Astrocyte of the hippocampus (primary cell): ENCODE results near the gene IGF2BP2.
A peak's percentile ranks its signal among the peaks of the same experiment; 100 is the strongest.
"Not testable (repeated sequence)": the region's sequence is repeated elsewhere in the genome, so short reads cannot be mapped to it uniquely, and the experiment has no call there.

Experiments
- DNase-seq: peaks from one replicate; pipeline ENCODE4 v3.0.0; 2011; ENCODE audit warnings: low read depth, low spot score

IGF2BP2 gene

GRCh38 chr3:185807445-185808068 lies 17.3 kb downstream of the IGF2BP2 start:
- peak; percentile 85 for DNase-seq

GRCh38 chr3:185798831-185799110 lies 26.1 kb downstream of the IGF2BP2 start:
- not testable (repeated sequence) for DNase-seq

GRCh38 chr3:185797993-185798830 lies 26.6 kb downstream of the IGF2BP2 start:
- no peak for DNase-seq

GRCh38 chr3:185797108-185797881 lies 27.5 kb downstream of the IGF2BP2 start:
- no peak for DNase-seq

DNA sequence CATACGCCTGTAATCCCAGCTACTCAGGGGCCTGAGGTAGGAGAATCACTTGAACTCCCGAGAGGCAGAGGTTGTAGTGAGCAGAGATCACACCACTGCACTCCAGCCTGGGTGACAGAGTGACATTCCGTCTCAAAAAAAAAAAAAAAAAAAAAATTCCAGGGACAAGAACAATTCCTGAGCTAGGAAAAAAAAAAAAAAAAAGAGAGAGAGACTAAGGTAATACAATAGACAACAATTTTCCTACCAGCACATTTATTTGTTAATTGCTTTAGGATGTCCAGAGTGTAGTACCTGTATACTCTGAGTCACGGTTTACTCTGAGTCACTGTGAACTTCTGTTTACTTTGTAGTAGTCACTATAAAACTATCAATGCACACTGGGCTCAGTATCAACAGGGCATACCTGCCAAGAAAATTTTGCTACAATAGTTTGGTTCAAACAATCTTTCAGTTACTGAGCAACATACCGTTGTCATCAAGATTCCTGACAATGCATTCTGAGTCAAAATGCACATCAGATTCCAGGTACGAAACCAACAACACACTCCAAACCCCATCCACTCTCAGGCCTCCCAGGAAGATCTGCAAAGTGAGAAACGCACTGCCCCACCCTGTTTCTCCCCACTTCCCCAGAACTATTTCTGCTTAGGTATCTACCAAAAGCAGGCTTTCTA lies 28.3 kb downstream of the IGF2BP2 start:
- peak; percentile 79 for DNase-seq

- DNase-seq = no peak
Observed at GRCh38 chr3:185793381-185793780, 31.5 kb downstream of the IGF2BP2 start.

DNA sequence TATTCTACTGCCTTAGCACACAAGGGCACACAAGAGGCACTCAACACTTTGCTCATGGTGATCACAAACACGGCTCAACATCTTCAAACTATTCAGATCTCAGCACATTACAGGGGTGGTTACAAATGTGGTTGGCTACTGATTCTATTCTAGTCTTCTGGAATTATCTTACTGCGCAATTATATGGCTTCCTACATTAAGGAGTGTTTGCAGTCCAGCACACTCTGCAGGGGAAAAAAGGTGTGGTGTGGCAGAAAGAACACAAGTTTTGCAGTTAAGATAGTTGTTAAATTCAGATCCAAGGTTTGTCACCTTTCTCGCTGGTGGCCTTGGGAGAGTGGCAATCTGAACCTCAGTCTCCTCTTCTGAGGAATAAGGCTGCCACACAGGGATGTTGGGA lies 31.9 kb downstream of the IGF2BP2 start:
- DNase-seq = no peak

DNA sequence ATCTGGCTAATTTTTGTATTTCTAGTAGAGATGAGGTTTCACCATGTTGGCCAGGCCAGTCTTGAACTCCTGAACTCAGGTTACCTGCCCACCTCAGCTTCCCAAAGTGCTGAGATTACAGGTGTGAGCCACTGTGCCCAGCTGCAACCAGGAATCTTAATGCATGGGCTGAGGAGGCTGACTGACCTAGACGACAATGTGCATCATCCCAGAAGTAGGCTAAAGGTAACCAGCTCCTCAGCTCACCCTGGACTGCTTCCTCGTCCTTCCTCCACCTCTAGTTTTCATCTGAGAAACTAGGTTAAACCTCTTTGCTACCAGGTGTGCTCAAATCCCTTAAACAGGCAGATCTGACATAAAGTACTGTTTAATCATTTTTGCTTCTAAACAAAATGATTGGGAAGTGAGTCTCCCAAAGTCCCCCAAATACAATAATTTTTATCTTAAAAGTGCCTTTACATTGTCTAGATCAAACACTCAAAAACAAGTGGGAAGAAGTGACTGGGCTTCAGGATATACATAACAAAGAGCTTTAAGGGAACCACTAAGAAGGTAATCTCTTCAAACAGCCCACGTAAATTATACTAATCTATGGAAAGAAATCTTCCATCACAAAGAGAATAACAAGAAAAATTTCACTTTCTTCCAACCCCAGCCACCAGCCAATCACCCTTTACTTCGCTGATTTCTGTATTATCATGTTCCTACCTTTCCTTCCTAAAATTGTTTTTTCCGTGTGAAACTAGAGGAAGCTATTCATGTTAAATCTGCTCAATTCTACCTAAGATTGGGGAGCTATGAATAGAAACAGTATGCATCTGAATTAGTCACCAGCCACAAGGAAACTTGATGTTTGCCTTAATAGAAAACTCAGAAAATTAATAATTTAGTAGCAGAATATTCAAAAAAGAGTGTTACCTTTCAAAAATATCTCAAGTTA lies 34.7 kb downstream of the IGF2BP2 start:
- DNase-seq = no peak

DNA sequence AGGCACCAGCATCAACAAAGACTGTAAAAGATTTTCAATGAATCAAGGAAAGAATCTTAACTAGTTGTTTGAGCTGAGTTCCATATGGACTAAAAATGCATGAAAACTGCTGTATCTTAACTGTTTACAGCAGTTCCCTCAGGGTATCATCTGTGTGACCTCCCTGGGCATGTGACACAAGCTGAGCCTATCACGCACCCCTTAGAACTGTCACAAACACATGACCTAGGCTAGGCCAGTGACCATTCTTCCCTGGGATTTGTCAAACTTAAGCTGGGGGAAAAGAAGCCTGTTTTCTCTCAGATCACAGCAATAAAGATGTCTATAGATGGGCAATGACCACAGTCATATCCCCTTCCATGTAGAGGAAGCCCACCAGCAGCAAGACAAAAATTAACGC lies 35.7 kb downstream of the IGF2BP2 start:
- no peak for DNase-seq

GRCh38 chr3:185788292-185788691 lies 36.5 kb downstream of the IGF2BP2 start:
- DNase-seq = no peak

DNA sequence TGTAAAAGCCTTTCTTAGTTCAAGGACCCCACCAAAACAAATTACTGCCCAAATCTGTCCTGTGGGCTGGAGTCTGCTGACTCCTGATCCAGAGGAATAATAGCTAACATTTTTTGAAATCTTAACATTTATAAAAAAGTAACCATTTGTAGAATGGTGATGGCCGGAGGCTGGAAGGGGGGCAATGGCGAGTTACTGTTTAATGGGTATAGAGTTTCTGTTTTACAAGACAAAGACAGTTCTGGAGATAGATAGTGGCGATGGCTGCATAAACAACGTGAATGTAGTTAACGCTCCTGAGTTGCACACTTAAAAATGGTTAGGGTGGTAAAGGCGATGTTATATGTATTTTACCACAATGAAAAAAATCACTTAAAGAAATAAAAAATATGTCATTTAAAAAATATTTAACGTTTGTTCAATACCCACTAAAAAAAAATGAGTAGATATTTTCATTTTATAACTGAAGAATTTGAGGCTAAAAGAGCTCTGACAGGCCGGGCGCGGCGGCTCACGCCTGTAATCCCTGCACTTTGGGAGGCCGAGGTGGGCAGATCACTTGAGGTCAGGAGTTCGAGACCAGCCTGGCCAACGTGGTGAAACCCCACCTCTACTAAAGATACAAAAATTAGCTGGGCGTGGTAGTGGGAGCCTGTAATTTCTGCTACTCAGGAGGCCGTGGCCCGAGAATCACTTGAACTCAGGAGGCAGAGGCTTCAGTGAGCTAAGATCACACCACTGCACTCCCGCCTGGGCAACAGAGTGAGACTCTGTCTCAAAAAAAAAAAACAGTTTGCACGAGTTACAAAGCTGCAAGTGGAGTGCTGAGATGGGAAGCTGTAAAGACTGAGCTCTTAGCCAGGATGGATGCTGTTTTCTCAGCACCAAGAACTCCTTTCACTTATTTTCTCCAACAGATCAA lies 37.6 kb downstream of the IGF2BP2 start:
- no peak for DNase-seq

- not testable (repeated sequence) for DNase-seq
Observed at GRCh38 chr3:185786258-185786657, 38.6 kb downstream of the IGF2BP2 start.

GRCh38 chr3:185784317-185784716 lies 40.5 kb downstream of the IGF2BP2 start:
- no peak for DNase-seq

DNA sequence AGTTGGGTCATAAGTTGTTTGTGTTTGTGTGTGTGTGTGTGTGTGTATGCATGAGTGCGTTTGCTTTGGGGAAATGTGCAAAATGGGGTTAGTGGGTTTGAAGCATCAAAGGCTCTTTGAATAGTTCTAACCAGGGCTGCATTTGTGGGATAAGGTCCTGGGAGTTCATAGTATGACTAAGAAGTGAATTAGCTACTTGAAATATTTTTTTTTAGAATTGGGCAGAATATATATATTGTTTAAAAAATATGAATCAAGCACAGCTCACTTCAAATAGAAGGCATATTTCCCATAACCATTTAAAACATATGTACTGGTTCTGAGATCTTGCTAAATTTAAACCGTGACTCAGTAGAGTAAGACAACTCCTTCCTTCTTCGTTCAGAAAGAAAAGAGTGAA lies 43.1 kb downstream of the IGF2BP2 start:
- DNase-seq = peak; percentile 79

GRCh38 chr3:185779461-185779860 lies 45.4 kb downstream of the IGF2BP2 start:
- peak; percentile 46 for DNase-seq

DNA sequence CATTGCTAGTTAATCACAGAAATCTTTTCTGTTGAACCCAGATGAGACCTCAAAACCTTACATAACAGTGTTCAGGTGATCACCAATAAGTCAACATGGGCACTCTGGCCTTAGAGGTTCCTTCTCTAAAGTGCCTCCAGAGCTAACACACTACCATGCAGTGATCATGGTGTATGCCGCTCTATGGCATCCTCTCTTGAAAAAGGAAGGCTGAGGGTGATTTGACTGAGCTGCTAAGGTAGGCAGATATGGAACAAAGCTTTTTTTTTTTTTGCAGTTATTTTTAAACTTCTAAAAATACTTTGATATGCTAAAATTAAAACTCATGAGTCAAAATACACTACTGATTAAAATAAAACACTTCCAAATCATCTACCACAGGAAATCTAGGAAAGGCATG lies 46.0 kb downstream of the IGF2BP2 start:
- DNase-seq = no peak

GRCh38 chr3:185778094-185778493 lies 46.7 kb downstream of the IGF2BP2 start:
- DNase-seq = no peak

GRCh38 chr3:185770109-185770508 lies 54.7 kb downstream of the IGF2BP2 start:
- no peak for DNase-seq

DNA sequence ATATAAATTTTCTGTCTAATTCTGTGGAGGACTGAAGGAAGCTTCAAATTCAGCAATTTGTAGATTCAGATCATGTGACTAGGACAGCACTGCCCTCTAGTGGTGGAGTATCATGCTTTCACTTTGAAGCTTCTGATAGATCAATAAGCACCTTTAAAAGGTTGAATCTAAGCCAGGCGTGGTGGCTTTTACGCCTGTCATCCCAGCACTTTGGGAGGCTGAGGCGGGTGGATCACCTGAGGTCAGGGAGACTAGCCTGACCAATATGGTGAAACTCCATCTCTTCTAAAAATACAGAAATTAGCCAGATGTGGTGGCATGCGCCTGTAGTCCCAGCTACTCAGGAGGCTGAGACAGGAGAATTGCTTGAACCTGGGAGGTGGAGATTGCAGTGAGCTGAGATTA lies 56.3 kb downstream of the IGF2BP2 start:
- peak; percentile 51 for DNase-seq
